Panc1 (cell line): ENCODE results near the gene MAFB.

Experiments
- CTCF ChIP-seq: fragments of 450-650 bp; IDR thresholded peaks from 2 replicates; pipeline ENCODE4 v1.5.1; 2017; ENCODE audit warnings: mild to moderate bottlenecking
- POLR2AphosphoS5 ChIP-seq: IDR thresholded peaks from 2 replicates; pipeline ENCODE4 v1.6.1; 2012; ENCODE audit warnings: mild to moderate bottlenecking, low read depth, low read length, moderate library complexity
- SIN3A ChIP-seq: IDR thresholded peaks from 2 replicates; pipeline ENCODE4 v1.6.1; 2012; ENCODE audit warnings: low read depth, mild to moderate bottlenecking, low read length, moderate library complexity, borderline replicate concordance; ENCODE audit not compliant: insufficient read depth
- TCF7L2 ChIP-seq: IDR thresholded peaks from 2 replicates; pipeline ENCODE4 v1.6.1; 2011; ENCODE audit warnings: mild to moderate bottlenecking, low read depth, low read length, inconsistent platforms
- TF ChIP-seq, protein P1 (sequence below), 2 experiments: IDR thresholded peaks; 2 replicates each; pipeline ENCODE4 v1.6.1; 2011 to 2012; ENCODE audit warnings: low read depth in 2 of 2, control low read depth in 1 of 2, low read length in 1 of 2, mild to moderate bottlenecking in 1 of 2, moderate library complexity in 1 of 2; ENCODE audit not compliant: insufficient read depth in 1 of 2

- TF ChIP-seq POLR2AphosphoS5 (no peak), CTCF (no peak), SIN3A (no peak), TCF7L2 (no peak)
- TF ChIP-seq, protein P1, sequence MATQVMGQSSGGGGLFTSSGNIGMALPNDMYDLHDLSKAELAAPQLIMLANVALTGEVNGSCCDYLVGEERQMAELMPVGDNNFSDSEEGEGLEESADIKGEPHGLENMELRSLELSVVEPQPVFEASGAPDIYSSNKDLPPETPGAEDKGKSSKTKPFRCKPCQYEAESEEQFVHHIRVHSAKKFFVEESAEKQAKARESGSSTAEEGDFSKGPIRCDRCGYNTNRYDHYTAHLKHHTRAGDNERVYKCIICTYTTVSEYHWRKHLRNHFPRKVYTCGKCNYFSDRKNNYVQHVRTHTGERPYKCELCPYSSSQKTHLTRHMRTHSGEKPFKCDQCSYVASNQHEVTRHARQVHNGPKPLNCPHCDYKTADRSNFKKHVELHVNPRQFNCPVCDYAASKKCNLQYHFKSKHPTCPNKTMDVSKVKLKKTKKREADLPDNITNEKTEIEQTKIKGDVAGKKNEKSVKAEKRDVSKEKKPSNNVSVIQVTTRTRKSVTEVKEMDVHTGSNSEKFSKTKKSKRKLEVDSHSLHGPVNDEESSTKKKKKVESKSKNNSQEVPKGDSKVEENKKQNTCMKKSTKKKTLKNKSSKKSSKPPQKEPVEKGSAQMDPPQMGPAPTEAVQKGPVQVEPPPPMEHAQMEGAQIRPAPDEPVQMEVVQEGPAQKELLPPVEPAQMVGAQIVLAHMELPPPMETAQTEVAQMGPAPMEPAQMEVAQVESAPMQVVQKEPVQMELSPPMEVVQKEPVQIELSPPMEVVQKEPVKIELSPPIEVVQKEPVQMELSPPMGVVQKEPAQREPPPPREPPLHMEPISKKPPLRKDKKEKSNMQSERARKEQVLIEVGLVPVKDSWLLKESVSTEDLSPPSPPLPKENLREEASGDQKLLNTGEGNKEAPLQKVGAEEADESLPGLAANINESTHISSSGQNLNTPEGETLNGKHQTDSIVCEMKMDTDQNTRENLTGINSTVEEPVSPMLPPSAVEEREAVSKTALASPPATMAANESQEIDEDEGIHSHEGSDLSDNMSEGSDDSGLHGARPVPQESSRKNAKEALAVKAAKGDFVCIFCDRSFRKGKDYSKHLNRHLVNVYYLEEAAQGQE (IDR thresholded peaks at IDR 0.05; ENCODE audit: insufficient read depth in 1 of 2, low read depth in 2 of 2, low read length in 1 of 2): no peak
Observed at GRCh38 chr20:40657526-40657925, 31.5 kb downstream of the MAFB start.
